ENCODE data around the gene SCYL1. TPM values are rescaled to one million over a fixed set of nuclear protein-coding genes. Genes with fewer than 3 reads are reported as not detected.
"Not testable (repeated sequence)": the region's sequence is repeated elsewhere in the genome, so short reads cannot be mapped to it uniquely, and the experiment has no call there.

The SCYL1 gene
- total RNA-seq, 1 donor from 2014 or later, result 75.7 TPM

GRCh38 chr11:65505466-65506289 is 19.2 kb upstream of the SCYL1 start:
- ChIA-PET CTCF (interaction anchor here (0.8 to 16.7 kb wide), 7 partner anchors 73 to 189 kb away, joined by 3 to 289 read pairs (median 4); partner anchors contain the start of genes NEAT1 and SLC25A45), POLR2A (interaction anchor here (0.7 to 26.3 kb wide), 30 partner anchors 11 to 727 kb away, joined by 3 to 3752 read pairs (median 6); partner anchors contain the start of genes BANF1, CDC42EP2, DPF2 and EHBP1L1)
- peaks cover 39% of the 10 kb centered on the region for H3K36me3 Mint-ChIP-seq (ENCODE audit: low read depth)
- peaks cover 61% of the 10 kb centered on the region for H3K4me1 Mint-ChIP-seq
- peak overlapping the region; percentile 84 for H3K27ac Mint-ChIP-seq
- H3K4me3 Mint-ChIP-seq, result no peak overlapping the region
- no peak for TF ChIP-seq CTCF (IDR thresholded peaks at IDR 0.05)
- DNase-seq (no peak), ATAC-seq (ENCODE audit: low read depth) (no peak)
- H3K9me3 Mint-ChIP-seq, result no peaks in the 10 kb centered on the region
- H3K27me3 Mint-ChIP-seq, result no peaks in the 10 kb centered on the region
- intact Hi-C loops (cut with micrococcal nuclease), result loop anchor here (2.0 kb wide), 1 partner anchor 33 kb away; no protein-coding TSS in a partner anchor

GRCh38 chr11:65506290-65506771 is 18.6 kb upstream of the SCYL1 start:
- H3K9me3 Mint-ChIP-seq, result no peaks in the 10 kb centered on the region
- H3K27me3 Mint-ChIP-seq, result no peaks in the 10 kb centered on the region
- H3K27ac Mint-ChIP-seq, result peak overlapping the region; percentile 84
- intact Hi-C loops (cut with micrococcal nuclease), result loop anchor here (2.0 kb wide), 1 partner anchor 34 kb away; no protein-coding TSS in a partner anchor
- TF ChIP-seq CTCF (IDR thresholded peaks at IDR 0.05), result no peak
- H3K4me1 Mint-ChIP-seq, result peaks cover 62% of the 10 kb centered on the region
- peaks cover 39% of the 10 kb centered on the region for H3K36me3 Mint-ChIP-seq (ENCODE audit: low read depth)
- ATAC-seq (ENCODE audit: low read depth), result no peak
- no peak overlapping the region for H3K4me3 Mint-ChIP-seq
- ChIA-PET POLR2A (interaction anchor here (0.9 to 26.3 kb wide), 26 partner anchors 11 to 728 kb away, joined by 3 to 3752 read pairs (median 7); partner anchors contain the start of genes CDC42EP2, DPF2, FAM89B and FRMD8), CTCF (interaction anchor here (0.8 to 16.7 kb wide), 7 partner anchors 19 to 190 kb away, joined by 3 to 289 read pairs (median 4); partner anchors contain the start of genes NEAT1 and SLC25A45)
- no peak for DNase-seq

- Mint-ChIP-seq H3K27me3 (no peaks in the 10 kb centered on the region), H3K4me3 (no peak overlapping the region), H3K9me3 (no peaks in the 10 kb centered on the region), H3K27ac (peak overlapping the region; percentile 84), H3K36me3 (ENCODE audit: low read depth) (peaks cover 39% of the 10 kb centered on the region), H3K4me1 (peaks cover 62% of the 10 kb centered on the region)
- DNase-seq (no peak), ATAC-seq (ENCODE audit: low read depth) (peak; percentile 49)
- no peak for TF ChIP-seq CTCF (IDR thresholded peaks at IDR 0.05)
- intact Hi-C loops (cut with micrococcal nuclease), result loop anchor here (2.0 kb wide), 1 partner anchor 34 kb away; no protein-coding TSS in a partner anchor
- ChIA-PET POLR2A (interaction anchor here (0.6 to 26.3 kb wide), 34 partner anchors 11 to 728 kb away, joined by 3 to 3752 read pairs (median 6); partner anchors contain the start of genes CDC42EP2, DPF2, FAM89B and FRMD8), CTCF (interaction anchor here (1.0 to 16.7 kb wide), 7 partner anchors 9 to 232 kb away, joined by 3 to 289 read pairs (median 5); partner anchors contain the start of genes MALAT1, NEAT1 and SLC25A45)
Measured at GRCh38 chr11:65506772-65507505, 17.9 kb upstream of the SCYL1 start.

GRCh38 chr11:65512311-65512710 is 12.6 kb upstream of the SCYL1 start:
- H3K4me3 Mint-ChIP-seq; H3K27me3 Mint-ChIP-seq; DNase-seq; ATAC-seq (ENCODE audit: low read depth); H3K36me3 Mint-ChIP-seq (ENCODE audit: low read depth); H3K9me3 Mint-ChIP-seq; H3K27ac Mint-ChIP-seq: not testable (repeated sequence)
- CTCF ChIA-PET, result interaction anchor here (16.7 kb wide), 1 partner anchor 92 kb away, joined by 289 read pairs; the partner anchor contains the start of gene NEAT1
- POLR2A ChIA-PET, result interaction anchor here (17.0 to 22.3 kb wide), 2 partner anchors 20 to 91 kb away, joined by 787 to 3752 read pairs; partner anchors contain the start of genes MALAT1 and NEAT1
- intact Hi-C loops (cut with micrococcal nuclease), result loop anchor here (5.0 kb wide), 1 partner anchor 400 kb away; the partner anchor contains the start of gene TM7SF2
- H3K4me1 Mint-ChIP-seq, result peaks cover 25% of the 10 kb centered on the region

Measured in activated B cell treated with CpG ODN at 0.5 μM for 24 hours (primary cell).